Measurements from ENCODE around the gene DYNC1I1. TPM values are rescaled to one million over a fixed set of nuclear protein-coding genes. Genes with fewer than 3 reads are reported as not detected.

Gene DYNC1I1
- total and polyA plus RNA-seq, 3 experiments from 2014 or later: not detected

DNA sequence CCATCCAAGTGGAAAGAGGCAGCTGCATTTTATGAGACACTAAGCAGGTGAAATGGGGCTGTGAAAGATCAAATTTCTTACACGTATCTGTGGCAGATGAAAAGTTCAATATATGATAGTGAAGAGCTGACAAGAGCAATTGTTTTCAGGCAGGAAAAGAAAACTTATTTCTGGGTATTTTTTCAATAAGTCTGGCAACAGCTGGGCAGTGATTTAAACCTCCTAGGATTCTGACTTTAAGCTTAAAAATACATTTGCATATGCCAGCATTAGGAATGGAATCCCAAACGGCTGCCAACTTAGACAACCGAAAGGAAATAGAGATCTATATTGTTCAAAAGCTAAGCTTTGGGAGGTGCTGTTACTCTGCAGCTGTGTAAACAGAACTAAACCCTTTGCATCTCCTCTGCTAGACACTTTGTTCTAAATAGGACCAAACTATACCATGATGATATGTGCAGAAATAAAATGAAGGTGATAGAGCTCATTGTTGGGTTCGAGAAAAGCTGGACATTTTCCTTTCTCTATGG is 26.1 kb downstream of the DYNC1I1 start:
- no peaks in the 10 kb centered on the region for H3K36me3 ChIP-seq (ENCODE audit: insufficient read depth, low read length)
- H3K27me3 ChIP-seq (ENCODE audit: insufficient read depth, low read length, poor library complexity, severe bottlenecking): no peaks in the 10 kb centered on the region
- DNase-seq: no peak
- Mint-ChIP-seq H3K9me3 (peaks cover 0 to 2% (median 0%) of the 10 kb centered on the region in 5 donors), H3K27ac (no peak overlapping the region), H3K27me3 (peaks cover 0 to 4% of the 10 kb centered on the region in 2 donors), H3K36me3 (no peaks in the 10 kb centered on the region), H3K4me1 (no peaks in the 10 kb centered on the region), H3K4me3 (no peak overlapping the region)
- POLR2A ChIA-PET: no interaction called here
- H3K4me1 ChIP-seq (ENCODE audit: insufficient read depth, low read length): no peaks in the 10 kb centered on the region
- no peaks in the 10 kb centered on the region for H3K9me3 ChIP-seq (ENCODE audit: low read length)
- no peak overlapping the region for H3K27ac ChIP-seq (ENCODE audit: low read depth, low read length)
- no peak overlapping the region for H3K4me3 ChIP-seq (ENCODE audit: low read length)
- CTCF ChIA-PET: no interaction called here

DNA sequence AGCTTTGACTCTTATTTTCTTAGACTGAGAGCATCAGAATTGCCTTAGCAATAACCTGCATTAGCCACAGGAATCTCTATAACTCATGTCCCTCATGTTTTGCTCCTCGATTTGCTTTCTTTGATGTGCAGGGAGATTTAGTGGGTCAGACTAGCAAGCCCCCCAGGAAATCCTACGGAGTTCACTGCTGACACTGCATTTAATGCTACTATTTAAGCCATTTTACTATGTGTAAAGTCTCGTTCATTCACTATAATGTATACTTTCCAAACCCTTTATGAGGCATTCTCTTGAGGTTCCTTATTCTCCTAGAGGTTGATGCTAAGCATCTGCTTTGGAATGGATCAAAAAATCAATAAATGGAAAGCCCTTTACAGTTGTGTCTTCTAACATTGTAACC is 28.4 kb downstream of the DYNC1I1 start:
- Histone ChIP-seq H3K9me3 (ENCODE audit: low read length) (no peaks in the 10 kb centered on the region), H3K4me1 (ENCODE audit: insufficient read depth, low read length) (no peaks in the 10 kb centered on the region), H3K27ac (ENCODE audit: low read depth, low read length) (no peak overlapping the region), H3K36me3 (ENCODE audit: insufficient read depth, low read length) (no peaks in the 10 kb centered on the region), H3K27me3 (ENCODE audit: insufficient read depth, low read length, poor library complexity, severe bottlenecking) (no peaks in the 10 kb centered on the region), H3K4me3 (ENCODE audit: low read length) (no peak overlapping the region)
- Mint-ChIP-seq H3K27me3 (peaks cover 0 to 4% of the 10 kb centered on the region in 2 donors), H3K36me3 (no peaks in the 10 kb centered on the region), H3K27ac (no peak overlapping the region), H3K4me3 (no peak overlapping the region), H3K4me1 (no peaks in the 10 kb centered on the region), H3K9me3 (peaks cover 0 to 1% (median 0%) of the 10 kb centered on the region in 5 donors)
- POLR2A ChIA-PET: no interaction called here
- DNase-seq: no peak
- CTCF ChIA-PET: no interaction called here

DNA sequence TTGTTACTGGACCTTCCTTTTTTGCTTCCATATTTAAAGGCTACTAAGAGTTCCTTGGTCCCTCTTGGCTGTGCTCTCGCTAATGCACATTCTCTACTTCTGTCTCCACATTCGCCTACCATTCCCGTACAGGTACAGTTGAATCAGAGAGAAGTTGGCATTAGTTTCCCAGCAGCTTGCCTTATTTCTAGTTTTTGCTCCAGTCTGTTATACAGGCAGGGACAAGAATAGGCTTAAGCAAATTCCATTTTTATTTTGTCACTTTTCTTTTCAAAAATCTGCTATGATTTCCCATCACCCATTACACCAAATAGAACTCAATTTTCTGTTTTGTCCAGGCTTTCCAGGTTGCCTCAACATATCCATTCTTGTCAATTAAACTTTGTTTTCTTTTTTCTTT is 29.9 kb downstream of the DYNC1I1 start:
- POLR2A ChIA-PET: no interaction called here

DNA sequence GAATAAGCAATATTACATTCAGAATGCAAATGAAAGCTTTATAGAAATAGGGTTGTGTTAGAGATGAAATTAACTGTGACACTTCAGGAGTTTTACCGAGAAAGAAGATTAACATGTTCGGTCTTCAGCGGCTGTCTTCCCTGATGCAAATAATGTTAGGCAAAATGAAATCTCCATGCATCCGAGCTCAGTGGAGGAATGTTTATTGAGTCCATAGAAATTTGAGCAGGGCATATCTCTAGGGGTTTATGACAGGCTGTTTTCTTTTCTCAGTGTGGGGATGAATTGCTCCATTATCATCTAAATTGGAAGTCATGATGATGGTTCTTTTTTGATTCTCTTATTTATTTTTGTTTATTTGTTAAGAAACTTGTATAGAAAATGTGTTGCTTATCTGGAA is 31.7 kb downstream of the DYNC1I1 start:
- Mint-ChIP-seq H3K9me3 (peaks cover 0 to 1% (median 0%) of the 10 kb centered on the region in 5 donors), H3K4me3 (no peak overlapping the region), H3K27me3 (peaks cover 3 to 4% of the 10 kb centered on the region in 2 donors), H3K36me3 (no peaks in the 10 kb centered on the region), H3K4me1 (no peaks in the 10 kb centered on the region), H3K27ac (no peak overlapping the region)
- Histone ChIP-seq H3K4me1 (ENCODE audit: insufficient read depth, low read length) (no peaks in the 10 kb centered on the region), H3K36me3 (ENCODE audit: insufficient read depth, low read length) (no peaks in the 10 kb centered on the region), H3K4me3 (ENCODE audit: low read length) (no peak overlapping the region), H3K27ac (ENCODE audit: low read depth, low read length) (no peak overlapping the region), H3K9me3 (ENCODE audit: low read length) (no peaks in the 10 kb centered on the region), H3K27me3 (ENCODE audit: insufficient read depth, low read length, poor library complexity, severe bottlenecking) (no peaks in the 10 kb centered on the region)
- ChIA-PET CTCF (no interaction called here), POLR2A (no interaction called here)
- no peak for DNase-seq

More for the DNA sequence above, 29.9 kb downstream of the DYNC1I1 start:
- DNase-seq: no peak
- Mint-ChIP-seq H3K9me3 (peaks cover 0 to 1% (median 0%) of the 10 kb centered on the region in 5 donors), H3K27me3 (peaks cover 0 to 4% of the 10 kb centered on the region in 2 donors), H3K4me3 (no peak overlapping the region), H3K27ac (no peak overlapping the region), H3K4me1 (no peaks in the 10 kb centered on the region), H3K36me3 (no peaks in the 10 kb centered on the region)
- Histone ChIP-seq H3K9me3 (ENCODE audit: low read length) (no peaks in the 10 kb centered on the region), H3K27me3 (ENCODE audit: insufficient read depth, low read length, poor library complexity, severe bottlenecking) (no peaks in the 10 kb centered on the region), H3K4me3 (ENCODE audit: low read length) (no peak overlapping the region), H3K27ac (ENCODE audit: low read depth, low read length) (no peak overlapping the region), H3K36me3 (ENCODE audit: insufficient read depth, low read length) (no peaks in the 10 kb centered on the region), H3K4me1 (ENCODE audit: insufficient read depth, low read length) (no peaks in the 10 kb centered on the region)
- CTCF ChIA-PET: no interaction called here

DNA sequence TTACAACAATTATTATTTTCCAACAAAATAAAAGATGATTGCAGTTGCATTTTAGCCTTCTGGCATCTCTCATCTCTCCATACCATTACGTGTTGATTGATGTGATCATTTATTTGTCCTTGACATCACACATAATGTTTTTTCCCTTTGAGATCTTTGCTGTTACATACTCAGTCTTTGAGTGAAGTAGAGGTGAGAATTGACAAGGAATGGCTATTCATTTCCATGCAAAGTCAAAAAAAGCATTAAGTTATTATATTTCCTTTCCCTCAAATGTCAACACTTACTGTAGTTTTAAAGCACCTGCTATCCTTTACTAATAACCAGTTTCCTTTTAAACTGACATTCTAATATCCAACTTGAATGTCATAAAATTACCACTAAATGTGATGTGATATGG is 33.6 kb downstream of the DYNC1I1 start:
- DNase-seq: no peak
- no peaks in the 10 kb centered on the region for H3K36me3 Mint-ChIP-seq
- peaks cover 0 to 4% of the 10 kb centered on the region in 2 donors for H3K27me3 Mint-ChIP-seq
- peaks cover 0 to 1% (median 0%) of the 10 kb centered on the region in 5 donors for H3K9me3 Mint-ChIP-seq
- Histone ChIP-seq H3K27ac (ENCODE audit: low read depth, low read length) (no peak overlapping the region), H3K36me3 (ENCODE audit: insufficient read depth, low read length) (no peaks in the 10 kb centered on the region), H3K4me3 (ENCODE audit: low read length) (no peak overlapping the region), H3K4me1 (ENCODE audit: insufficient read depth, low read length) (no peaks in the 10 kb centered on the region), H3K9me3 (ENCODE audit: low read length) (no peaks in the 10 kb centered on the region), H3K27me3 (ENCODE audit: insufficient read depth, low read length, poor library complexity, severe bottlenecking) (no peaks in the 10 kb centered on the region)
- no peaks in the 10 kb centered on the region for H3K4me1 Mint-ChIP-seq
- no peak overlapping the region for H3K4me3 Mint-ChIP-seq
- POLR2A ChIA-PET: no interaction called here
- no peak overlapping the region for H3K27ac Mint-ChIP-seq
- CTCF ChIA-PET: no interaction called here

DNA sequence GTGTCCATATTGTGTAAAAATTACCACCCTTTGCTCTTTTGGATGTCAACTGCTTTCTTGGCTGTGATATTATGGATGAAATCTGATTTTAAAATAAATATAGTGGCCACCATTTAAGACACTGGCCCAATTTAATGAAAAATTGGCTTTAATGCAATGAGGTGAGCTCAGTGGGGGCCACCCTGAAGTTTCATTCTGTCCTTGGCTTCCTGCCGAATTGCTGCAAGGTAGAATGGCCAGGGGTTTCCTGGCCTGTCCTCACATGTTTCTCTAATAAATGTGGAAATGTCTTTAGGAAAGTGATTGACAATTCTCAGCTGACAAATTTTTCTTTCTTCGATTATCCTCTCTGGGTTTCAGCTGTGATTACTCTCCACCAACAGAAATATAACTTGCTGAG is 36.0 kb downstream of the DYNC1I1 start:
- H3K4me3 ChIP-seq (ENCODE audit: low read length): no peak overlapping the region
- ChIA-PET POLR2A (no interaction called here), CTCF (no interaction called here)
- no peaks in the 10 kb centered on the region for H3K4me1 Mint-ChIP-seq
- H3K27ac Mint-ChIP-seq: no peak overlapping the region
- H3K36me3 Mint-ChIP-seq: no peaks in the 10 kb centered on the region
- no peak overlapping the region for H3K27ac ChIP-seq (ENCODE audit: low read depth, low read length)
- no peak overlapping the region for H3K4me3 Mint-ChIP-seq
- no peaks in the 10 kb centered on the region for H3K27me3 ChIP-seq (ENCODE audit: insufficient read depth, low read length, poor library complexity, severe bottlenecking)
- DNase-seq: no peak
- H3K36me3 ChIP-seq (ENCODE audit: insufficient read depth, low read length): no peaks in the 10 kb centered on the region
- no peaks in the 10 kb centered on the region for H3K4me1 ChIP-seq (ENCODE audit: insufficient read depth, low read length)
- no peaks in the 10 kb centered on the region for H3K9me3 ChIP-seq (ENCODE audit: low read length)
- no peaks in the 10 kb centered on the region for H3K9me3 Mint-ChIP-seq
- H3K27me3 Mint-ChIP-seq: peaks cover 0 to 4% of the 10 kb centered on the region in 2 donors

DNA sequence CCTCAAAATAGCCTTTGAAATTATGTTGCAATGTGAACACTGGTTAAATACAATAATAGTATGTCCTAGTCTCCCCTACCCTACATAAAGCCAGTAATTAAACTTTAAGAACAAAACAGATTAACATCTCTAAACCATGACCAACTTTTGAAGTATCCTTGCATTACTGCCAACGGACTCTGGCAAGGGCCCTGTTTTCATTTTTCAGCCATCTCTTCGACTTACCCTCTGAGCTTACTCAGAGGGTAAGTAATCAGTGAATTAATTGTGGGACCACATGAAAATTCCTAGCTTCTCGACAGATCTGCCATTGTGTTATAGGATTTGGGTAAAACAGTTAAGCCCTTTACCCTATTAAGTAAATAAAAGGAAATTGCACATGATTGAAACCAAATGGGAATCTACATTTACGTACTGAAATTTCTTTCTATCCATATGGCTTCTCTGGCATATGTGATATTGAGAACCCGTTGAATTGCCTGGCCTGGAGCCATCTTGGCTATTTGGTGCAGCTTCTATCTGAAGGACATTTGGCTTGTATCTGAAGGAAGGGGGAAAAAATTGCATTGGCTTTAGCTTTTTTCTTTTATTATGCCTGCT is 39.6 kb downstream of the DYNC1I1 start:
- Mint-ChIP-seq H3K4me3 (no peak overlapping the region), H3K27me3 (peaks cover 0 to 4% of the 10 kb centered on the region in 2 donors), H3K36me3 (no peaks in the 10 kb centered on the region), H3K4me1 (no peaks in the 10 kb centered on the region), H3K27ac (no peak overlapping the region), H3K9me3 (peaks cover 0 to 2% (median 0%) of the 10 kb centered on the region in 5 donors)
- ChIA-PET POLR2A (no interaction called here), CTCF (no interaction called here)
- H3K4me1 ChIP-seq (ENCODE audit: insufficient read depth, low read length): no peaks in the 10 kb centered on the region
- no peak for DNase-seq
- H3K9me3 ChIP-seq (ENCODE audit: low read length): no peaks in the 10 kb centered on the region
- no peaks in the 10 kb centered on the region for H3K27me3 ChIP-seq (ENCODE audit: insufficient read depth, low read length, poor library complexity, severe bottlenecking)
- H3K36me3 ChIP-seq (ENCODE audit: insufficient read depth, low read length): no peaks in the 10 kb centered on the region
- H3K27ac ChIP-seq (ENCODE audit: low read depth, low read length): no peak overlapping the region
- H3K4me3 ChIP-seq (ENCODE audit: low read length): no peak overlapping the region

DNA sequence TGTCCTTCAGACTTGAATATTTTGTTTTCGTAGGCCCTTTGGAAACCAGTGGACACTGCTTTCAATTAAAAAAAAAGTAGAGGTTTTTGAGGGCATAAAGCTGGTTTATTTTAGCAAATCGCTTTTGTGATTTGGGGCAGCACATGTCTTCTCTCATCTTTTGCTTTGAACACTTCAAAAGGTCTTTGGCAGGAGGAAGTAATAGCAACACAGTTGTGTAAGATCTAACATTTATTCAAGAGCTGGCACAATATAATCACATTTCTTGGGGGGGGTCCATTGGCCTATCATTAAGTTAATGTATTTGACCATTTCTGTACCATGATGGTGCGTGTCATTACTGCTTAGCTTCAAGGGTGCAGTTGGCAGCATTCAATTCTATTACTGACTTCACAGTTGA is 42.4 kb downstream of the DYNC1I1 start:
- Histone ChIP-seq H3K9me3 (ENCODE audit: low read length) (no peaks in the 10 kb centered on the region), H3K27me3 (ENCODE audit: insufficient read depth, low read length, poor library complexity, severe bottlenecking) (no peaks in the 10 kb centered on the region), H3K27ac (ENCODE audit: low read depth, low read length) (no peak overlapping the region), H3K4me3 (ENCODE audit: low read length) (no peak overlapping the region), H3K4me1 (ENCODE audit: insufficient read depth, low read length) (no peaks in the 10 kb centered on the region), H3K36me3 (ENCODE audit: insufficient read depth, low read length) (no peaks in the 10 kb centered on the region)
- DNase-seq: no peak
- ChIA-PET POLR2A (no interaction called here), CTCF (no interaction called here)
- H3K27me3 Mint-ChIP-seq: no peaks in the 10 kb centered on the region
- H3K36me3 Mint-ChIP-seq: no peaks in the 10 kb centered on the region
- H3K9me3 Mint-ChIP-seq: peaks cover 0 to 2% (median 0%) of the 10 kb centered on the region in 5 donors
- H3K4me3 Mint-ChIP-seq: no peak overlapping the region
- H3K4me1 Mint-ChIP-seq: no peaks in the 10 kb centered on the region
- no peak overlapping the region for H3K27ac Mint-ChIP-seq

Data from CD8-positive, alpha-beta memory T cell (primary cell).